Fibroblast of villous mesenchyme (primary cell): Measurements from ENCODE around the gene PRELP. TPM values are rescaled to one million over a fixed set of nuclear protein-coding genes. Genes with fewer than 3 reads are reported as not detected.

Experiments used
- DNase-seq: peaks from one replicate; pipeline ENCODE4 v3.0.0-alpha.2; 2010; ENCODE audit warnings: low read depth
- H3K4me3 ChIP-seq: 2 replicates; pipeline ENCODE4 v1.5.1; 2011; ENCODE audit warnings: low read depth, mild to moderate bottlenecking, low read length
- CTCF ChIP-seq: IDR thresholded peaks from 2 replicates; pipeline ENCODE4 v1.5.1; 2012; ENCODE audit warnings: low read depth, mild to moderate bottlenecking, low read length; ENCODE audit not compliant: insufficient read depth
- total RNA-seq: library from RNA; depleted of rRNA; stranded (reverse); fragments of >200 nt; gene quantifications from 2 replicates; pipeline ENCODE4 v1.2.3, GENCODE V29; 2012

The PRELP gene
- total RNA-seq, 1 donor: 0.43 TPM

- TF ChIP-seq CTCF: no peak
- H3K4me3 ChIP-seq: no peak overlapping the region
- no peak for DNase-seq
Observed at GRCh38 chr1:203528063-203528462, 52.5 kb downstream of the PRELP start.

- no peak overlapping the region for H3K4me3 ChIP-seq
- DNase-seq: no peak
- no peak for TF ChIP-seq CTCF
Observed at GRCh38 chr1:203528976-203529835, 53.6 kb downstream of the PRELP start.

- H3K4me3 ChIP-seq: no peak overlapping the region
- no peak for TF ChIP-seq CTCF
- DNase-seq: no peak
Observed at GRCh38 chr1:203531063-203531462, 55.5 kb downstream of the PRELP start.

DNA sequence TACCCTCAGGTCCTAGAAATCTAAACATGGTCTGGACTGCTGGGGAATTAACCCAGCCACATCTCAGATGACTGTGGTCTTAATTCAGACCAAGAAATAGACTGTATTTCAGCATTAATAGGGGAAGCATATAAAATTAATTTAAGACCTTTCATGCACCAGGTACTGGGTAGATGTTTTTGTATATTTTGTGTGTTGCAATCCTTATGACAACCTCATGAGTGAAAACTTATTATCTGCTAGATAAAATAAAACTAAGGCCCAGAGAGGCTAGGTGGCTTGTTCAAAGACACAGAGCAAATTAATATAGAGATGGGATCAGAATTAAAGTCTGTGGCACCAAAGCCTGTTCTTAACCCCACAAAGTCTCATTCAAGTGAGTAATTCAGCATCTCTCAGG lies 58.4 kb downstream of the PRELP start:
- H3K4me3 ChIP-seq: no peak overlapping the region
- no peak for TF ChIP-seq CTCF
- no peak for DNase-seq

GRCh38 chr1:203534526-203534925 lies 58.9 kb downstream of the PRELP start:
- H3K4me3 ChIP-seq: no peak overlapping the region
- TF ChIP-seq CTCF: no peak
- DNase-seq: peak; percentile 99

GRCh38 chr1:203536575-203536974 lies 61.0 kb downstream of the PRELP start:
- TF ChIP-seq CTCF: no peak
- DNase-seq: peak; percentile 88
- peak overlapping the region; percentile 8 for H3K4me3 ChIP-seq
